GM18499 (cell line): ENCODE measurements around the gene TTC9.
"Not testable (repeated sequence)": the region's sequence is repeated elsewhere in the genome, so short reads cannot be mapped to it uniquely, and the experiment has no call there.

Experiments
- ATAC-seq: cut with Tn5 transposase; IDR thresholded peaks from one replicate; pipeline ENCODE4 v1.9.1; 2021; ENCODE audit warnings: moderate number of reproducible peaks; ENCODE audit not compliant: insufficient read depth, unreplicated experiment

Gene TTC9

DNA sequence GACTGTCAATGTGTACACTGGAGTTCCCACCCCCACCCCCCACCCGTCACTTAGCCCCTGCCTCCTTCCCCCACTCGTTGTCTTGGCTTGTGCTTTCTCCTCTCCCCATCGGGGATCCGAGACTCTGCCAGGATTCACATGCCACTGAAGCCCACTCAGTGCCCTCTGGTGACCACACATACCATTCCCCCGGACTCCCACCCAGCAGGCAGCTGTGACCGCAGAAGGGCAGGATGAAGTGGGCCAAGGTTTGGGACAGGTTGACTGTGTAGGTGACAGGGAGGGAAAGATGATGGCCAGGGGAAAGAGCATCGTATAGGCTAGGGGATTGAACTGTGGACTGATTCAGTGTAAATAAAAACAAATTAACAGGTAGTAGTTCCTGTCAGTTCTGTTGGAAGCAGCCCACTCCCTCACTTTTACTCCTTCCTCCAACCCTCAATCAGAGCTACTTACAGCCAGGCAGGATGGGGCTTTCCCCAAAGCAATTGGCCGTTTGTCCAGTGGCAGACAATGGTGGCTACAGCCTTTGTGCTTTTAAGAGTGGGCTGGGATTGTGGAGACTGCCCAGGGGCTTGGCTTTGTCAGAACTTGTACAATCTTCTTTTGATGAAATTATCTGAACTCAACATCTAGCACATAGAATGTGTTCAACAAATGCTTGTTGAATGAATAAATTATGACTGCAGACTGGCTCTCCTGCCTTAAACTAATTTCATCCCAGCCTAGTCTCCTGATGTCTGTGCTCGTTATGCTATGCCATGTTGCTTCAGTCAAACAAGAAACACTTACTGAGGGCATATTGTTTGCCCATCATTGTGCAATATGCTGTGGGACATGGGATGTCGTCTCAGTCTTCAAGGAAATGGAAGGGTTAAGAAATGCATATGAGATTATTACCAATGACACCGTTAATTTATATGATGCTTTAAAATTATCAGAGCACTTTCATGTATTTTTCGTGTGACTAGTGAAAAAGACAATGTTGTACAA is 30.2 kb downstream of the TTC9 start:
- ATAC-seq: no peak

- ATAC-seq: no peak
Observed at GRCh38 chr14:70677341-70677740, 35.6 kb downstream of the TTC9 start.

- no peak for ATAC-seq
Observed at GRCh38 chr14:70680748-70681147, 39.0 kb downstream of the TTC9 start.

GRCh38 chr14:70683983-70684382 is 42.3 kb downstream of the TTC9 start:
- no peak for ATAC-seq

DNA sequence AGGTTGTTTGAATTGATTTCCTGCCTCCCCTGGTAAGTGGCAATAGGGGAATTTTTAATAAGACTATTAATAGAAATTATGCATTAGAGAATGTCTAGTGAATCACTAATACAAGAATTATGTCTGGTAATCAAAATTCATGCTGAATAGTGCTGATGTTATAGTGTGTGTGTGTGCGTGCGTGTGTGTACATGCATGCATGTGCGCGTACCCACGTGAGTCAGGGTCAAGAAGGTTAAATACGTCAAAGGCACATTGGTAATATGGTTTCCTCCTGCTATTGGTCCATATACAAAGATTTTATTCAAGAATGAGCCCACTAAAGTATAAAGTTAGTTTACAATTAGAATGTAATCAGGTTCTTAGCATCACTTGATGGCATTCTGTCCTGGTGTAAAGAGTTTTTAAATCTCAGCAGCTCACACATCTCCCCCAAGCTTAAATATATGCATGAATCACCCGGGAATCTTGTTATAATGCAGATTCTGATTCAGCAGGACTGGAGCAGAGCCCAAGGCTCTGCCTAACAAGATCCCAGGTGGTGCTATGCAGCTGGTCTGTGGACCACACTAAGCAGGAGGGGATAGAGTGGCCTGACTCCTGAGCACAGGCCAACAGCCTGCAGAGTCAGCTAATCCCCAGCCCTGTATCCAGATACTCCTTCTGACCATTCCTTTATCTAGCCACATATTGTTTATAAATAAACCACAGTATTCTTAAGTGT is 43.9 kb downstream of the TTC9 start:
- ATAC-seq: no peak

GRCh38 chr14:70692210-70692609 is 50.5 kb downstream of the TTC9 start:
- ATAC-seq: no peak

GRCh38 chr14:70696026-70696425 is 54.3 kb downstream of the TTC9 start:
- ATAC-seq: no peak

- no peak for ATAC-seq
Observed at GRCh38 chr14:70697701-70698100, 56.0 kb downstream of the TTC9 start.

DNA sequence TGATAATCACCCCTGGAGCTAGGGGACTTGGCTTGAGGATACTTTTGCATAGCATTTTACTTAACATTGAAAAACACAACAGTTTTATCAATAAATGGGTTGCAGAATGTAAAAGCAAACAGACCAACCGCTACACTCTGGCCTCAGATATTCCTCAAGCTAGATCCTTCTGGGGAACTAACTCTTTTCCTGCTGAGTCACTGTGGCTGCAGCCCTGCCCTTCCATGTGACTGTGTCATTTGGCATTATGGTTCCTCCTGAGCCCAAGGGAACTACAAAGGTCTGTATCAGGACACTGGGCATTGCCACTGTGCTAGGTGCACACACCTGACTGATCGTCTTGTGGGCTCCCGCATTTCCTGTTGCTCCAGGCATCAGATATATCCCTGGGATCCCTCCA is 56.6 kb downstream of the TTC9 start:
- ATAC-seq: no peak

- no peak for ATAC-seq
Observed at GRCh38 chr14:70699646-70700045, 57.9 kb downstream of the TTC9 start.

- ATAC-seq: no peak
Observed at GRCh38 chr14:70700955-70701585, 59.4 kb downstream of the TTC9 start.

GRCh38 chr14:70701610-70702009 is 59.9 kb downstream of the TTC9 start:
- ATAC-seq: no peak

- ATAC-seq: no peak
Observed at GRCh38 chr14:70702161-70702560, 60.4 kb downstream of the TTC9 start.

DNA sequence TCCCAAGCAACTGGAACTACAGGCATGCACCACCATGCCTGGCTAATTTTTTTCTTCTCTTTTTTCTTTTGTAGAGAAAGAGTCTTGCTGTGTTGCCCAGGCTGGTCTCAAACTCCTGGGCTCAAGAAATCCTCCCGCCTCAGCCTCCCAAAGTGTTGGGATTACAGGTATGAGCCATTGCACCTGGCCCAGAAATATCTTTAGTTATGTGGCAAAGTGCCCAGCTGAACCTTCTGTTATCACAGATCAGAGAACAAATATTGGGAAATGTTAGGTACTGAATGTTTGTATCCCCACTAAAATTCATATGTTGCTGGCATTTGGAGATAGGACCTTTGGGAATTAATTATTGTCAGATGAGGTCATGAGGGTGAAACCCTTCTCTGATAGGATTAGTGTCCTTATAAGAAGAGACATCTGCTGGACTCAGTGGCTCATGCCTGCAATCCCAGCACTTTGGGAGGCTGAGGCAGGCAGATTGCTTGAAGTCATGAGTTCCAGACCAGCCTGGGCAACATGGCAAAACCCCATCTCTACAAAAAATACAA is 62.0 kb downstream of the TTC9 start:
- not testable (repeated sequence) for ATAC-seq

GRCh38 chr14:70704960-70705359 is 63.2 kb downstream of the TTC9 start:
- no peak for ATAC-seq

DNA sequence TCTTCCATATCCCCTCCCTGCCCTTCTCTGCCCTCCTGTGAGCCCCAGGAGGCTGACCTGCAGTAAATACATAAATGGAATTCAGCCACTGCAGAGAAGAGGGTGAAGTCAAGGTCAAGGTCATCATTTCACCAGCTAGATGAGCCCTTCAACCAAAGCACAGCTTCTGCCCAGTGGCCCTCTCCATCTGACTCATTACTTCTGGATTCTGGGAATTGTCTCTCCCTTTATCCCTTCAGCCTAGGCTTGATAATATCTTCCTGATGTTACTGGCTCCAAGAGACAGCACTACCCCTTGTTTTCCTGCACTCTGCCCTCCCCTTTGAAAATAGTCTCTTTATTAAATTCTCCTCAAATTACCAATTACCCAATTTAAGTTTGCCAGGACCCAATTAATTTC is 64.5 kb downstream of the TTC9 start:
- ATAC-seq: no peak

DNA sequence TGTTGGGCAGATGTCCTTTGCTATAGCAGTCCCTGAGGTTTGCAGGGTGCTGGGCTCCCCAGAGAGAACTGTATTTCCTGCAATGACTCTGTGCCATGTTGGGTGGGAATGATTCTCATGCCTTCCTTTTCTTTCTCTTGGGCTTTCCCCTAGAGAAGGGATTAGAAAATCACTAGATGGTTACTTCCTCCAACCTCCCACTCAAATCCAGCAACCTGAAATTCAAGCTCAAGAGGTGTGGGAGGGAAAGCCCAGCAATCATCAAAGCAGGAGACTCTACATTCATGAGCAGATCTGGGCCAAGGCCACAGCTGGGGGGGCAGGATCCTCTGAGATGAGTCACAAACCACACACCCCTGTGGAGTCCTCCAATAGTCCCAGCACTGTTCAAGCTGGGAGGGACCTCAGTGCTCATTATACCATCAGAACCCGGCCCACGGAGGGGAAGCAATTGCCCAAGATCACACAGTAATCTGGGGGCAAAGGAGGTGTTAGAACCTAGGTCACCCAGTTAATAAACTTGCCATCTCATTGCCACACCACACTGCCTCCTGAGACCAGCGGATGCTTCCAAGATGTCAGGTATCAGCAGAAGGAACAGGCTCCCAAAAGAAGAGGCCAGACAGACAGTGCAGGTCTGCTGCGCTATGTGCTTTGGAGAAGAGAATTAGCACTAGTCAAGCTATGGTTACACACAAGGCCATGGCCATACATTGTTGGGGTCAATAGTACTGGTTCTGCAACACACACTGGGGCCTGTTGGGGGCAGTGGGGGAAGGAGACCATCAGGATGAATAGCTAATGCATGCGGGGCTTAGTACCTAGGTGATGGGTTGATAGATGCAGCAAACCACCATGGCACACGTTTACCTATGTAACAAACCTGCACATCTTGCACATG is 65.7 kb downstream of the TTC9 start:
- no peak for ATAC-seq

DNA sequence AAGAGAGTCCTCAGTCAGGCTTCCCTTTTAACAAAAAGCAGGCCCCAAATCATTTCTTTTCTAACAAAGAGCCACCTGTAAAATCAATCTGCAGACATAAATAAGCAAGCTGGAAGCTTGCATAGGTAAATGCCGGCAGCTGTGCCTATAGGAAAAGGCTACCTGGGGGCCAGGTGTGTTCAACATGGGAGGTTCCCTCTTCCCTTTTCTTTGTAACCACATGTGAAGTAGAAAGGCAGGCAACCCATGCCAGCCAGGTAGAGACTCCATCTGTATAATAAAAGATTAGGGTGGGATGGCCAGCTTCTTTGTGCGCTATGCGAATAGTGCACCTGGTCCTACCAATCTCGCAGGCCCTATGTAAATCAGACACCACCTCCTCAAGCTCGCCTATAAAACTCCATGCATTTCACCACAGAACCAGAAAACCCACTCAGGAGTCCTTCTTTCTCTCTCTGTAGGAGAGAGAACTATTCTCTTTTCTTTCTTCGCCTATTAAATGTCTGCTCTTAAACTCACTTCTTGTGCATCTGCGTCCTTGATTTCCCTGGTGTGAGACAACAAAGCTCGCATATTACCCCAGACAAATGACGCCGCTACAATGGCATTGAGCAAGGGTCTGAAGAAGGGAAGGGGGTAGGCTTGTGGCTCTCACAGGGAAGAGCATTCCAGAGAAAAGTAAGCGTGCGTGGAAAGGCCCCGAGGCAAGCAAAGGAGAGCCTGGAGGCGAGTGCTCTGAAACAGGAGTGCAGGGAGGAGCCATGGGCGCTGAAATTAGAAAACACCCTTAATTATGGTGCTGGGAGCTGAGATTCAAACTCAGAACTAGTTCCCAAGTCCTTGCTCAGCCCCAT is 67.2 kb downstream of the TTC9 start:
- ATAC-seq: no peak
